Measurements from ENCODE around the gene KRT75. TPM values are rescaled to one million over a fixed set of nuclear protein-coding genes. Genes with fewer than 3 reads are reported as not detected.

The KRT75 gene
- total RNA-seq, 1 donor from 2014 or later, result not detected

DNA sequence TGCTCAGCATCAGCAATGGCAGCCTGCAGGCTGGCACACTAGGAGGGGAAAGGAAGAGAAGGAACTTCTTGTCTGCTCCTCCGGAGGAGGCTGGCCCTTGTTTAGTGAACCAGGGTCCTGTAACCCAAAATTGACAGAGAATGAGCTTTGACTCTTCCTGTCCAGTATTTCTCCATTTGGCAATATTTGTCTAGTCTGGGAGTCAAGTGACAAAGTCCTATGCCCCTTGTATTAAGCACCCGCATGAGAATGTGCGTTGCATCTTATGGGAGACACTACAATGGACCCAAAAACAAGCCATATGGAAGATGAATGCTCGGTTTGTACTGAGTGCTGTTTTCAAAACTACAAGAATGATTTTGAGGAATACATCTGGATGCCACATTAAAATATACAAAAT, 35.7 kb upstream of the KRT75 start:
- TF ChIP-seq, protein P1, sequence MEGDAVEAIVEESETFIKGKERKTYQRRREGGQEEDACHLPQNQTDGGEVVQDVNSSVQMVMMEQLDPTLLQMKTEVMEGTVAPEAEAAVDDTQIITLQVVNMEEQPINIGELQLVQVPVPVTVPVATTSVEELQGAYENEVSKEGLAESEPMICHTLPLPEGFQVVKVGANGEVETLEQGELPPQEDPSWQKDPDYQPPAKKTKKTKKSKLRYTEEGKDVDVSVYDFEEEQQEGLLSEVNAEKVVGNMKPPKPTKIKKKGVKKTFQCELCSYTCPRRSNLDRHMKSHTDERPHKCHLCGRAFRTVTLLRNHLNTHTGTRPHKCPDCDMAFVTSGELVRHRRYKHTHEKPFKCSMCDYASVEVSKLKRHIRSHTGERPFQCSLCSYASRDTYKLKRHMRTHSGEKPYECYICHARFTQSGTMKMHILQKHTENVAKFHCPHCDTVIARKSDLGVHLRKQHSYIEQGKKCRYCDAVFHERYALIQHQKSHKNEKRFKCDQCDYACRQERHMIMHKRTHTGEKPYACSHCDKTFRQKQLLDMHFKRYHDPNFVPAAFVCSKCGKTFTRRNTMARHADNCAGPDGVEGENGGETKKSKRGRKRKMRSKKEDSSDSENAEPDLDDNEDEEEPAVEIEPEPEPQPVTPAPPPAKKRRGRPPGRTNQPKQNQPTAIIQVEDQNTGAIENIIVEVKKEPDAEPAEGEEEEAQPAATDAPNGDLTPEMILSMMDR (IDR thresholded peaks at IDR 0.05; ENCODE audit: unreplicated experiment), result no peak
- Mint-ChIP-seq H3K27me3 (ENCODE audit: low read depth) (peaks cover 49% of the 10 kb centered on the region), H3K36me3 (no peaks in the 10 kb centered on the region), H3K4me1 (peaks cover 3% of the 10 kb centered on the region), H3K9me3 (no peaks in the 10 kb centered on the region), H3K27ac (no peak overlapping the region), H3K4me3 (no peak overlapping the region)
- DNase-seq (ENCODE audit: low spot score in 2 of 2, unreplicated experiment in 2 of 2), result no peak

DNA sequence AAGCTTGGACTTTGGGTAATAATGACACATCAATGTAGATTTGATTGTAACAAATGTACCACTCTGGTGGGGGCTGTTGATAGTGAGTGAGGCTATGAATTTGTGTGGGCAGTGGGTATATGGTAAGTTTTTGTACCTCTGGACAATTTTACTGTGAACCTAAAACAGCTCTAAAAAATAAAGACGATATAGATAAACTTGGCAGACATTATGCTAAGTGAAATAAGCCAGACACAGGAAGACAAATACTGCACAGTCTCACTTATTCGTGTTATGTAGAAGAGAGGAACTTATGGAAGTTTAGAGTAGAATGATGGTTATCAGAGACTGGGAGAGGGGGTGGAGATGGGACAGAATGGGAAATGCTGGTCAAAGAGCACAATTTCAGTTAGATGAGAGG, 30.7 kb upstream of the KRT75 start:
- TF ChIP-seq, protein P1 (IDR thresholded peaks at IDR 0.05; ENCODE audit: unreplicated experiment), result no peak
- Mint-ChIP-seq H3K27me3 (ENCODE audit: low read depth) (peaks cover 29% of the 10 kb centered on the region), H3K4me1 (peaks cover 6% of the 10 kb centered on the region), H3K4me3 (no peak overlapping the region), H3K27ac (no peak overlapping the region), H3K36me3 (no peaks in the 10 kb centered on the region), H3K9me3 (no peaks in the 10 kb centered on the region)
- DNase-seq (ENCODE audit: low spot score in 2 of 2, unreplicated experiment in 2 of 2), result no peak

DNA sequence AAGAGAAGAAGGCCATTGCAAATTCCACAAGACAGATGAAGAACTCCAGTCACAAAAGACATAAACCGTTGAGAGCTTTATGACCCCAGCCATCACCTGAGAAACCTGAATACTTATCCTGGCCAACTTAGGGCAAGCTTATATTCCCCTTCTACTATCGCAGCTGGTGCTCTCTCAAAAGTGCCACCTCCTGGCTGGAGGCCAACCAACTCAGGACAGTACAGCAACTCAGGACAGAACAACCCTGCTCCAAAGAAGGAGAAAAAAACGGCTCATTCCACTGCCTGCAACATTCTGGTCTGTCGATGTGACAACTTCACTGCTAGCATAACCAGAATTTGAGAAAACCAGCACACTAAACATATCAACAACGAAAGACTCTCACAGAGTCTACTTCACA, 27.5 kb upstream of the KRT75 start:
- TF ChIP-seq, protein P1 (IDR thresholded peaks at IDR 0.05; ENCODE audit: unreplicated experiment), result no peak
- DNase-seq (ENCODE audit: low spot score in 2 of 2, unreplicated experiment in 2 of 2), result no peak
- H3K9me3 Mint-ChIP-seq, result no peaks in the 10 kb centered on the region
- no peaks in the 10 kb centered on the region for H3K36me3 Mint-ChIP-seq
- H3K27me3 Mint-ChIP-seq (ENCODE audit: low read depth), result peaks cover 16% of the 10 kb centered on the region
- H3K4me3 Mint-ChIP-seq, result no peak overlapping the region
- no peak overlapping the region for H3K27ac Mint-ChIP-seq
- H3K4me1 Mint-ChIP-seq, result peaks cover 6% of the 10 kb centered on the region

DNA sequence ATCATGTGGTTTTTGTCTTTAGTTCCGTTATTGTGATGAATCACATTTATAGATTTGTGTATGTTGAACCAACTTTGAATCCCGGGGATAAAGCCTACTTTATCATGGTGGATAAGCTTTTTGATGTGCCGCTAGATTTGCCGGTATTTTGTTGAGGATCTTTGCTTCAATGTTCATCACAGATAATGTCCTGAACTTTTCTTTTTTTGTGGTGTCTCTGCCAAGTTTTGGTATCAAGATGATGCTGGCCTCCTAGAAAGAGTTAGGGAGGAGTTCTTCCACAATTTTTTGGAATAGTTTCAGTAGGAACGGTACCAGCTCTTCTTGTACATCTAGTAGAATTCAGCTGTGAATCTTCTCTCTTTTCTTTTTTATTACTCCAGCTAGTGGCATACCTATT, 24.7 kb upstream of the KRT75 start:
- no peak overlapping the region for H3K4me3 Mint-ChIP-seq
- no peaks in the 10 kb centered on the region for H3K36me3 Mint-ChIP-seq
- no peak overlapping the region for H3K27ac Mint-ChIP-seq
- H3K4me1 Mint-ChIP-seq, result no peaks in the 10 kb centered on the region
- no peak for DNase-seq (ENCODE audit: low spot score in 2 of 2, unreplicated experiment in 2 of 2)
- H3K27me3 Mint-ChIP-seq (ENCODE audit: low read depth), result peaks cover 8% of the 10 kb centered on the region
- TF ChIP-seq, protein P1 (IDR thresholded peaks at IDR 0.05; ENCODE audit: unreplicated experiment), result no peak
- H3K9me3 Mint-ChIP-seq, result no peaks in the 10 kb centered on the region

DNA sequence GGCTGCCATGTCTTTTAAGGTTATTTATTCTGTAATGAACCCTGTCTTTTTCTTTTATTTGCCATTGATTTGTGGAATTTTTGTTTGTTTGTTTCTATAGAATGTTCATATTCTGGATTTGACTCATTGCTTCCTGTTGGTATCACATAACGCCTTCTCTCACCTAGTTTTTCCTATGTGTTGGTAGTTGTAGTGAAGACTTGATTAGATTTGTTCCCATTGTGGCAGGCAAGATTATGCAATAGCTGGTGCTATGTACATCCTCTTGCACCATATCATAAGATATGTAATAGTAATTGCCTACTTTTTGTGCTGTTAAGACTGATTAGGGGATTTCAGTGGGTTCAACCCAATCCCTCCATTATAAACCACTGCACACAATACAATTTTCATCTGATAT, 21.6 kb upstream of the KRT75 start:
- H3K4me1 Mint-ChIP-seq, result no peaks in the 10 kb centered on the region
- no peak for DNase-seq (ENCODE audit: low spot score in 2 of 2, unreplicated experiment in 2 of 2)
- H3K27ac Mint-ChIP-seq, result no peak overlapping the region

More for the DNA sequence above, 21.6 kb upstream of the KRT75 start:
- peaks cover 11% of the 10 kb centered on the region for H3K27me3 Mint-ChIP-seq (ENCODE audit: low read depth)
- H3K36me3 Mint-ChIP-seq, result no peaks in the 10 kb centered on the region
- H3K4me3 Mint-ChIP-seq, result no peak overlapping the region
- TF ChIP-seq, protein P1 (IDR thresholded peaks at IDR 0.05; ENCODE audit: unreplicated experiment), result no peak
- H3K9me3 Mint-ChIP-seq, result no peaks in the 10 kb centered on the region
